Neural cell (in vitro differentiated cells): Measurements from ENCODE around the gene EMC8. TPM values are rescaled to one million over a fixed set of nuclear protein-coding genes. Genes with fewer than 3 reads are reported as not detected.
"Not testable (repeated sequence)": the region's sequence is repeated elsewhere in the genome, so short reads cannot be mapped to it uniquely, and the experiment has no call there.

Source experiments
- H2AFZ ChIP-seq: fragments of 200-600, 300-800 bp; sonication (generic), shearing (Covaris generic); 2 replicates; pipeline ENCODE4 v1.6.0; 2014; ENCODE audit warnings: low read depth, mild to moderate bottlenecking, antibody characterized with exemption, low read length, moderate library complexity
- H3F3A ChIP-seq: fragments of 200-600 bp; shearing (Covaris generic); 2 replicates; pipeline ENCODE4 v1.6.1; 2016; ENCODE audit warnings: mild to moderate bottlenecking, moderate library complexity, mixed read lengths, antibody characterized with exemption, low read length; ENCODE audit not compliant: insufficient read depth, poor library complexity, severe bottlenecking
- H3K27ac ChIP-seq: fragments of 200-600, 300-800 bp; sonication (generic), shearing (Covaris generic); 2 replicates; pipeline ENCODE4 v1.5.1; 2014; ENCODE audit warnings: mild to moderate bottlenecking, low read length, moderate library complexity
- H3K27me3 ChIP-seq: fragments of 300-800, 200-600 bp; sonication (generic), shearing (Covaris generic); 2 replicates; pipeline ENCODE4 v1.6.0; 2014; ENCODE audit warnings: mild to moderate bottlenecking, low read depth, low read length, moderate library complexity; ENCODE audit not compliant: insufficient read depth
- H3K36me3 ChIP-seq: fragments of 300-800, 200-600 bp; sonication (generic), shearing (Covaris generic); 2 replicates; pipeline ENCODE4 v1.5.1; 2014; ENCODE audit warnings: mild to moderate bottlenecking, antibody characterized with exemption, low read length, moderate library complexity; ENCODE audit not compliant: insufficient read depth
- H3K4me2 ChIP-seq: fragments of 300-800, 200-600 bp; sonication (generic), shearing (Covaris generic); 2 replicates; pipeline ENCODE4 v1.6.0; 2014; ENCODE audit warnings: mild to moderate bottlenecking, low read length
- H3K4me3 ChIP-seq: fragments of 300-800, 200-600 bp; sonication (generic), shearing (Covaris generic); 2 replicates; pipeline ENCODE4 v1.5.1; 2014; ENCODE audit warnings: mild to moderate bottlenecking, low read length, moderate library complexity
- H3K79me2 ChIP-seq: fragments of 200-600 bp; shearing (Covaris generic); replicated peaks from 2 replicates; pipeline ENCODE4 v1.6.0; 2014; ENCODE audit warnings: mild to moderate bottlenecking, low read length, moderate library complexity; ENCODE audit not compliant: insufficient read depth
- H3K9ac ChIP-seq: fragments of 300-800, 200-600 bp; sonication (generic), shearing (Covaris generic); 2 replicates; pipeline ENCODE4 v1.6.1; 2016; ENCODE audit warnings: mild to moderate bottlenecking, low read length, mixed read lengths
- H3K9me2 ChIP-seq: fragments of 200-600 bp; shearing (Covaris generic); 2 replicates; pipeline ENCODE4 v1.6.1; 2016; ENCODE audit warnings: mild to moderate bottlenecking, low read length, mixed read lengths; ENCODE audit not compliant: insufficient read depth
- H3K9me3 ChIP-seq: fragments of 200-600, 300-800 bp; sonication (generic), shearing (Covaris generic); 2 replicates; pipeline ENCODE4 v1.6.1; 2016; ENCODE audit warnings: mild to moderate bottlenecking, mixed run types, low read length, moderate library complexity, mixed read lengths
- H4K20me1 ChIP-seq: fragments of 200-600 bp; shearing (Covaris generic); 2 replicates; pipeline ENCODE4 v1.6.1; 2016; ENCODE audit warnings: mild to moderate bottlenecking, mixed run types; ENCODE audit not compliant: insufficient read depth
- EP300 ChIP-seq: fragments of 450-650 bp; conservative IDR thresholded peaks from 2 replicates; pipeline ENCODE4 v1.6.1; 2014; ENCODE audit warnings: antibody characterized with exemption, mild to moderate bottlenecking, moderate library complexity; ENCODE audit not compliant: poor library complexity, severe bottlenecking
- EZH2 ChIP-seq: fragments of 200-600, 300-800 bp; shearing (Covaris generic), sonication (generic); IDR thresholded peaks from 2 replicates; pipeline ENCODE4 v1.6.1; 2014; ENCODE audit warnings: antibody characterized with exemption, low read length, borderline replicate concordance, mild to moderate bottlenecking; ENCODE audit not compliant: insufficient read depth, poor library complexity, severe bottlenecking
- MXI1 ChIP-seq: fragments of 450-650 bp; conservative IDR thresholded peaks from 2 replicates; pipeline ENCODE4 v1.6.1; 2014; ENCODE audit warnings: antibody characterized with exemption, mild to moderate bottlenecking; ENCODE audit not compliant: poor library complexity, severe bottlenecking
- POLR2AphosphoS5 ChIP-seq: IDR thresholded peaks from 2 replicates; pipeline ENCODE4 v1.6.1; 2012
- RAD21 ChIP-seq: fragments of 450-650 bp; conservative IDR thresholded peaks from 2 replicates; pipeline ENCODE4 v1.6.1; 2014; ENCODE audit warnings: antibody characterized with exemption, mild to moderate bottlenecking, moderate library complexity
- REST ChIP-seq: IDR thresholded peaks from 2 replicates; pipeline ENCODE4 v1.6.1; 2012; ENCODE audit warnings: borderline replicate concordance
- SMC3 ChIP-seq: fragments of 450-650 bp; conservative IDR thresholded peaks from 2 replicates; pipeline ENCODE4 v1.6.1; 2014; ENCODE audit warnings: antibody characterized with exemption, mild to moderate bottlenecking, moderate library complexity; ENCODE audit not compliant: poor library complexity
- TAF1 ChIP-seq: IDR thresholded peaks from 2 replicates; pipeline ENCODE4 v1.6.1; 2012; ENCODE audit warnings: low read depth
- polyA plus RNA-seq: library from polyadenylated mRNA; depleted of rRNA; stranded (reverse); fragments of >200 nt; gene quantifications from 2 replicates; pipeline ENCODE4 v1.2.3, GENCODE V29; 2014
- TF ChIP-seq, protein P1 (sequence below): fragments of 450-650 bp; IDR thresholded peaks from 2 replicates; pipeline ENCODE4 v1.5.1; 2014; ENCODE audit warnings: antibody characterized with exemption, mild to moderate bottlenecking, moderate library complexity; ENCODE audit not compliant: poor library complexity, severe bottlenecking

EMC8 gene
- polyA plus RNA-seq, 1 donor from 2014 or later, result 38.9 TPM

GRCh38 chr16:85838876-85839585 lies 39.7 kb upstream of the EMC8 start:
- H3K79me2 ChIP-seq, result no peaks in the 10 kb centered on the region
- H3K9ac ChIP-seq, result no peak overlapping the region
- H3K9me2 ChIP-seq, result no peaks in the 10 kb centered on the region

GRCh38 chr16:85838381-85838780 lies 39.0 kb upstream of the EMC8 start:
- Histone ChIP-seq H3F3A (no peaks in the 10 kb centered on the region), H3K9me2 (no peaks in the 10 kb centered on the region), H3K9ac (no peak overlapping the region), H2AFZ (no peak overlapping the region), H3K27me3 (no peaks in the 10 kb centered on the region), H3K4me2 (no peak overlapping the region), H3K9me3 (no peaks in the 10 kb centered on the region), H3K27ac (no peak overlapping the region), H3K36me3 (no peaks in the 10 kb centered on the region), H3K79me2 (no peaks in the 10 kb centered on the region), H3K4me3 (no peak overlapping the region), H4K20me1 (no peaks in the 10 kb centered on the region)
- TF ChIP-seq SMC3 (no peak), EP300 (no peak), EZH2 (no peak), TAF1 (no peak), POLR2AphosphoS5 (no peak), REST (no peak), MXI1 (no peak), RAD21 (no peak)
- TF ChIP-seq, protein P1, sequence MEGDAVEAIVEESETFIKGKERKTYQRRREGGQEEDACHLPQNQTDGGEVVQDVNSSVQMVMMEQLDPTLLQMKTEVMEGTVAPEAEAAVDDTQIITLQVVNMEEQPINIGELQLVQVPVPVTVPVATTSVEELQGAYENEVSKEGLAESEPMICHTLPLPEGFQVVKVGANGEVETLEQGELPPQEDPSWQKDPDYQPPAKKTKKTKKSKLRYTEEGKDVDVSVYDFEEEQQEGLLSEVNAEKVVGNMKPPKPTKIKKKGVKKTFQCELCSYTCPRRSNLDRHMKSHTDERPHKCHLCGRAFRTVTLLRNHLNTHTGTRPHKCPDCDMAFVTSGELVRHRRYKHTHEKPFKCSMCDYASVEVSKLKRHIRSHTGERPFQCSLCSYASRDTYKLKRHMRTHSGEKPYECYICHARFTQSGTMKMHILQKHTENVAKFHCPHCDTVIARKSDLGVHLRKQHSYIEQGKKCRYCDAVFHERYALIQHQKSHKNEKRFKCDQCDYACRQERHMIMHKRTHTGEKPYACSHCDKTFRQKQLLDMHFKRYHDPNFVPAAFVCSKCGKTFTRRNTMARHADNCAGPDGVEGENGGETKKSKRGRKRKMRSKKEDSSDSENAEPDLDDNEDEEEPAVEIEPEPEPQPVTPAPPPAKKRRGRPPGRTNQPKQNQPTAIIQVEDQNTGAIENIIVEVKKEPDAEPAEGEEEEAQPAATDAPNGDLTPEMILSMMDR, result no peak

More at GRCh38 chr16:85838876-85839585, 39.7 kb upstream of the EMC8 start:
- TF ChIP-seq SMC3 (no peak), TAF1 (no peak), EP300 (no peak)
- TF ChIP-seq, protein P1, result no peak
- Histone ChIP-seq H3K27ac (no peak overlapping the region), H3K36me3 (no peaks in the 10 kb centered on the region), H2AFZ (no peak overlapping the region), H3K27me3 (no peaks in the 10 kb centered on the region), H3K9me3 (no peaks in the 10 kb centered on the region), H3K4me2 (no peak overlapping the region), H4K20me1 (no peaks in the 10 kb centered on the region), H3F3A (no peaks in the 10 kb centered on the region), H3K4me3 (no peak overlapping the region)

GRCh38 chr16:85837654-85838053 lies 38.3 kb upstream of the EMC8 start:
- not testable (repeated sequence) for H3K27me3 ChIP-seq, H4K20me1 ChIP-seq, H3K36me3 ChIP-seq, H2AFZ ChIP-seq, H3K9me2 ChIP-seq, H3K27ac ChIP-seq, H3K9ac ChIP-seq, H3K4me2 ChIP-seq, H3K9me3 ChIP-seq, H3F3A ChIP-seq, H3K79me2 ChIP-seq, H3K4me3 ChIP-seq
